ENCODE measurements around the gene GRAMD2B.
"Not testable (repeated sequence)": the region's sequence is repeated elsewhere in the genome, so short reads cannot be mapped to it uniquely, and the experiment has no call there.

The GRAMD2B gene

DNA sequence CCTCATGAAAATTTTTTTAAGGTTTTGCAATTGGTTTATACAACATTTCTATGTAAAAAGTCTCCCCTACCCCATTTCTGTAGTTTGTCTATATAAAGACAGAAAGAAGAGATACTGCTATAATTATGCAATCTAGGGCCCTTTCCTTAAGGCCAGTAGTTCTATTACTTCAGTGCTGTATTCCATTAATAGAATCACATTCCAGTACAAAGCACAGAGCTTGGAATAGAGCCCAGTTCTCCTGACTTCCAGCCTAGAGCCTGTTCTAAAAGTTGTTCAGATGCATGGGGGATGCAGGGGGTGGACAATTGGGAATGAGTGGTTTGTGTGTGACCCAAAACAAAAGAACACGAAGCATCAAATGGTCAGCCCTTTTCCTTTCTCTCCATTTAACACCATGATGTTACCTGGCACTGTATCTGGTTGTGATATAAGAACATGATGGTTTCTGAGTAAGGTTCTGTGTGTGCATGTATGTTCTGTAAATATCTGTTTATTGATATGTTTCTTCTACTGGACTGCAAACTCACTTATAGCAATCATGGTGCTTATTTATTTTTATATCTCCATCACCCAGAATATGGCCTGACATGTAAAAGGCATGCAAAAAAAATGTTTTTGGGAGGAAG, 8.2 kb upstream of the GRAMD2B start:
- no peak for FAIRE-seq

DNA sequence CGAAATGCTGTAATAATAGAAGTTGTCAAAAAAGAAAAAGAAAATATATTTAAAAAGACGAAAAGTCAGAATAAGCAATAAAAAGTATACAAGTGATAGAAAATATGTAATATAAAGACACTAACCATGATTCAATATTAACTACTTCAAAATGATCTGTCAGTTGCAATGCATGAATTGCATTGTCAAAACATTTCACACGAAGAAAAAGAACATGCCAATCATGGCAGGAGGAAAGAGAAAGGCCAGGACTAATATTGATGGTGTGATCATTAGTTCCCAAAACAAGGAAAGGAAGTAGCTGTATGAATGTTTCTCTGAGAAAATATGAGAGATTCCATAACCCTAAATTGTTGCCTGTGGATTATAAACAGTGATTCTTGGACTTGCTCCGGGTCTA, 7.4 kb upstream of the GRAMD2B start:
- no peak for FAIRE-seq

DNA sequence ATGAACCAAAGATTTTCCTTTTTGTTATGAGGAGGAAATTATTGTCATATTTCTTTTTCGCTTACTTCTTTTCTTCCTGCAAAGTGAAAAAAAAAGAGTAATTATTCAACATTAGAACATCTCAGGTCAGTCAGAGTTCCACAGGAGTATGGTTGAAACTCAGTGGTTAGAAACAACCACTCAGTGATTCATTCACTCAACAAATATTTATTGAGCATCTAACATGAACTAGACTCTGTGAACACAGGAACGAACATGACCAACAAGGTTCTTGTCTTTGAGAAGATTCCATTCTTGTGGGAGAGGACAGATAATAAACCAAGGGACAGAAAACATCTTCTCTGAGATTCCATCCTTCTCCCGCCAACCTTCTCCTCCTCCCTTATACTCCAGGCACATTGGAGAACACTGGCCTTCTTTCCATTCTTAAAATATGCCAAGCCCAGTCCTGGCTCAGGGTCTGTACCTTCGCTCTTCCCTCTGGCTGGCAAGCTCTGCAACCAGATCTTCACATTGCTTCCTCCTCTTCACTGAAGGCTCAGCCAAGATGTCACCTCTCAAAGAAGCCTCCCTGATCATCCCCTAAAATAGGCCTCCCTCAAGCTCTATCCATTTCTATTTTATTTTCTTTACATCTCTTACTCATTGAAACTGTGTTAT, 6.8 kb upstream of the GRAMD2B start:
- no peak for FAIRE-seq

DNA sequence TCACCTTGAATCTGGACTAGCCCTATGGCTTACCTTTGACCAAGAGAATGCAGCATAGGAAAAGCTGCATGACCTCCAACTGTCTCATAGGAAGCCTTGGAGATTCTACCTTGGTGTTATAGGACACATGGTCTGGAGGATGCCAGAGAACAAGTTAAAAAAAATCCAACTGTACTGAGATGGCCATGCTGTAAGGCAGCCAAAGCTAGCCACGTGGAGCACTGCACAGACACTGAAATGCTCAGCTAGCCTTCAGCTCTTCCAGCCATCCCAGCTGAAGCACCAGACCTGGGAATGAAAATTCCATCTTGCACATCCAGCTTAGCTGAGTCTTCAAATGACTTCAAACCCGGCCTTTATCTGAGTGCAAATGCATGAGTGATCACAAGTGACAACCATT, 6.0 kb upstream of the GRAMD2B start:
- FAIRE-seq: no peak

DNA sequence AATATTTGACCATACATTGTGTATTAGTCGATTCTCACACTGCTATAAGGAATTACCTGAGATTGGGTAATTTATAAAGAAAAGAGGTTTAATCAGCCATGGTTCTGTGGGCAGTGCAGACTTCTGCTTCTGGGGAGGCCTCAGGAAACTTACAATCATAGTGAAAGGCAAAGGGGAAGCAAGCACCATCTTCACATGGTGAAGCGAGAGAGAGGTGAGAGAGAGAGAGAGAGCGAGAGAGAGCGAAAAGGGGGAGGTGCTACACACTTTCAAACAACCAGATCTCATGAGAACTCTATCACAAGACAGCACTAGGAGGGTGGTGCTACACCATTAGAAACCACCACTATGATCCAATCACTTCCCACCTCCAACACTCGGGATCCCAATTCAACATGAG, 4.1 kb upstream of the GRAMD2B start:
- FAIRE-seq: no peak

DNA sequence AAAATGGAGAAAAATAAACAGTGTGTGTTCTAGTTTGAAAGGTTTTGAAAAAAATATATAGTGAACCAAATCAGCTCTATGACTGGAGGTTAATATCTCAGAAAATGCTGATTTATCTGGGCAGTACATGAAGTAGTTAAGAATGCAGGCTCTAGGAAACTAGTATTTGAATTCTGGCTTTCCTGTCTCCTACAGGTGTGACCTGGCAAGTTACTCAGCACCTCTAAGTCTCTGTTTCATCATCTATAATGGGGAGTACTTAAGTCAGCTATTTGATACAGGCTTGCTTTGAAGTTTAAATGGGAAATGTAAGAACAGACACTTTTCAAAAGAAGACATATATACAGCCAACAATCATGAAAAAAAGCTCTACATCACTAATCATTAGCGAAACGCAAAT, 5.2 kb downstream of the GRAMD2B start:
- no peak for FAIRE-seq

DNA sequence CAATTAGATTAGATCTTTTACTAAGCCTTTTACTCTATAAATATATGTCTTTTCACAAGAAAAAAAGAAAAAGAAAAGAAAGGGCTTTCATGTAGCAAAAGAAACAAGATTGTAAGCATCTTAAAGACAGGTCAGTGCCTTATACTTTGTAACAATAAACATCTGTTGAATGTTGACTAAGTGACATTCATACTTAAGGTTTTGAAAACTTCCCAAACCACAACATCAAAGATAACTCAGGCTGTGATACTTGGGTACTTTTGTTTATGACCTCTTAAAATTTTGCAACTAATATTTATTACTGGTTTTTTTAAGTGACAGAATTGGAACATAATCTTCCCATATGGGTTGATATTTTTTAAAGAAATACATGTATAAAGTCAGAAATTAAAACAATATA, 7.4 kb downstream of the GRAMD2B start:
- no peak for FAIRE-seq

DNA sequence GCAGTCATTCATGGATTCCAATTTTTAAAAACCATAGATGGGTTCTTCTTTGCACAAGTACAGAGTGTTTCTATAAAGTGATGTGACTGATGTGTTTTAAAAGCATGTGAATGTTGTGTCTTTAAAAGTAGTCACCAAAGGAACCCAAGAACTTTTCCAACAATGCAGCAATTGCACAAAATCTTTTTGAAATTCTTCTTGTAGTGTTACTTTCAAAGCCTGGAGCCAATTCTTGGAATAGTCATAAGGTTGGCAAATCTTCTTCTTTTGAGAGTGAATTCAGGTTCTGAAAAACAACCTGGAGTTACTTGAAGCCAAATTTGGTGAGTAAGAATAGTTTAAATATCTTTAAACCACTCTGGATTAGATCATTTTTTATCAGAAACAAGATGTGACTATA, 10.5 kb downstream of the GRAMD2B start:
- no peak for FAIRE-seq

DNA sequence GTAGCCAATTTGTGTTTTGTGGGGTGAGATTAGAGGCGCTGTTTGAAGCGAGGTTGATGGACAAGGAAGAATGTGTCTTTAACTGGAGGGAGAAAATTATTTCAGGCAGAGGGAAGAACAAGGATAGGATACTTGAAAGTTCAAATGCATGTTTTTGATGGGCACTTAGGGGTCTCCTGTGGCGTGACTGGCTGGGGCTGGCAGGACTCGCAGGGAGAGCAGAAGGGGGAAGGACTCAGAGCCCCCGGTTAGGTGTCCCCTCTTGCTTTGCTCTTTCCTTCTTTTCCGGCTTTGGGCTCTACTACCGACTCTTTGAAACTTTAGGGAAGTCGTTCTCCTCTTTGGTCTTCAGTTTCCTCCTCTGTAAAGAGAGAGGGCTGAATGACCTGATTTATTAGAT, 12.1 kb downstream of the GRAMD2B start:
- no peak for FAIRE-seq

DNA sequence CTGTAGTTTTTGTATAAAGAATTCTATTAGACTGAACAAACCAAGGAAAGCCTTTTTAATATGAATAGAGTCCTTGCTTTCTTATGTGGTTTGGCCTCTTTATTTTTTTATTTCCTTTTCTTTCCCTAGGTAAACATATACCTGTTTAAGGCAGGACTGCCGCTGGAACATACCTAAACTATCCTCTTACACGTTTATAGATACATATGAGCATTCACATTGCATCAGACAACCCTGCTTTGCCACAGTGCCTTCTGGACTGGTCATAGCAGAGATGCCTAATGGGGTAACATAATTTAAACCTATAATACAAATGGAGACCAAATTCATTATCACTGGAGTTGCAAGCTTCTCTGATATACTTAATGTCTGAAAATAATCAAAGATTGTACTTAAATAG, 12.5 kb downstream of the GRAMD2B start:
- no peak for FAIRE-seq

DNA sequence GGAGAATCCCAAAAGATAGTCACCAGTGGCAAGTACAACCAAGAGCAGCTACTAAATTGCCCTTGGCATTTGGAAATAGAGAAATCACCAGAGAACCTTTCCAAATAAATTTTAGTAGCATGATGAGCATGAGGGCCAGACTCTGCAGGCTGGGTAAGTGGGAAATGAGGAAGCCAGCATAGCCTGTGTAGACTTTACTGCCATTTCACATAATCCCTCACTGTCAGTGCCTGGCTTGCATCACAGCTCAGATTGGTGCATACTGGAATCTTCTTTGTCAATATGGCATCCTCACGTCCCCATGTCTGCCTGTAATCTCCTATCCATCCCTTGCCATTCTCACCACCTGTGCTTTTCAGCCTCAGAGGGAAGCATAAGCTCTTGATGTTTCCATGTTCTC, 14.5 kb downstream of the GRAMD2B start:
- FAIRE-seq: no peak

DNA sequence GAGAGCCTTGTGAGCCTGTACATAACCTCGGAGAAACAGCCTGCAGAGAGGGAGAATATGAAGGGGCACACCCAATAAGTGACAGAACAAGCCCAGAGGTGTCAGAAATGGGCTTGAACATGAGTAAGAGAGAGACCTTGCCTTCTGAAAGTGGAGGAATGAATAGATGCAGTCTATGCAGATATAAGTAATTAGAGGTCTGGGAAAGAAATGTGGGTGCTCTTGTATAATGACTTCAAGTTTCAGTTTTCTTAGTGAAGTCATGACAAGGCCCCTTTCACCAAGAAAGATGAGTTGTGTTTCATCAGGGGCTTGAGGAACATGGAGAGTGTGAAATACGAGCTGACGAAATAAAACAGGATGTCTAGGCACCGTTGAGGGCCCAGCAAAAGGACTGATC, 15.1 kb downstream of the GRAMD2B start:
- FAIRE-seq: no peak

DNA sequence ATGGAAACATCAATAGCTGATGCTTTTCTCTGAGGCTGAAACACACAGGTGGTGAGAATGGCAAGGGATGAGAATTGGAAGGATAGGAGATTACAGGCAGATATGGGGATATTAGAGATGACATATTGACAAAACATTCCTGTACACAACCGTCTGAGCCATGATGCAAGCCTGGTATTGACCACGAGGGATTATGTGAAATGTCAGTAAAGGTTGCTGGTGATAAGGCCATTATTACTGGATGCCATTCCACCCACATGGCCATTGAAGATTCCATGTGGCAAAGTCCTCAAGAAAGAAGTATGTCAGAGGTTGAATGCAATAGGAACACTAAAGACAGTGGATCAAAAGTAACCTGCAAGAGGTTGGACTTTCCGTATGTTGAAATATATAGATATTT, 15.7 kb downstream of the GRAMD2B start:
- no peak for FAIRE-seq

DNA sequence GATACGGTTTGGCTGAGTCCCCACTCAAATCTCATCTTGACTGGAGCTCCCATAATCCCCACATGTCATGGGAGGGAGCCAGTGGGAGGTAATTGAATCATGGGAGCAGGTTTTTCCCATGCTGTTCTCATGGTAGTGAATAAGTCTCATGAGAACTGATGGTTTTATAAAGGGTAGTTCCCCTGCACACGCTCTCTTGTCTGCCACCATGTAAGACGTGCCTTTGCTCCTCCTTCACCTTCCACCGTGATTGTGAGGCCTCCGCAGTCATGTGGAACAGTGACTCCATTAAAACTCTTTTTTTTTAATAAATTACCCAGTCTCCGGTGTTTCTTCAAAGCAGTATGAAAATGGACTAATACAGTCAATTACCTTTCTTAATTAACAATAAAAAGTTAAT, 16.5 kb downstream of the GRAMD2B start:
- FAIRE-seq: not testable (repeated sequence)

DNA sequence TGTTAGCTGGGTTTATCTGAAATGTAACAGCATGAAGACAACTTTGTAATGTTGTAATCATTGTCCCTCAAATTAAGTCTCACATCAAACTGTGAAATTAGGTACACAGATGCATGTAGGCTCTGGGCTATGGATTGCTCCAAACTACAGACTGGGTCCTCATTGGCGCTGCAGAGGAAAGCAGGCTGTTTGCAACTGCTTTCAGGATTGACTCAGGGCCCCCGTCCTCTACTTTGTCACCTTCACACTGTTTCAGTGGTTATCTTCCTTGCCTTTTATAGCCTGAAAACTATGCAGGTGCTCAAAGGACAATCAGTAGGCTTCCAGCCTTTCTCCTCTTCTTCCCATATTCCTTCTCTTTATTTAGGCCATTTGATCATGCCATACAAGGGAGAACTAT, 18.0 kb downstream of the GRAMD2B start:
- no peak for FAIRE-seq

DNA sequence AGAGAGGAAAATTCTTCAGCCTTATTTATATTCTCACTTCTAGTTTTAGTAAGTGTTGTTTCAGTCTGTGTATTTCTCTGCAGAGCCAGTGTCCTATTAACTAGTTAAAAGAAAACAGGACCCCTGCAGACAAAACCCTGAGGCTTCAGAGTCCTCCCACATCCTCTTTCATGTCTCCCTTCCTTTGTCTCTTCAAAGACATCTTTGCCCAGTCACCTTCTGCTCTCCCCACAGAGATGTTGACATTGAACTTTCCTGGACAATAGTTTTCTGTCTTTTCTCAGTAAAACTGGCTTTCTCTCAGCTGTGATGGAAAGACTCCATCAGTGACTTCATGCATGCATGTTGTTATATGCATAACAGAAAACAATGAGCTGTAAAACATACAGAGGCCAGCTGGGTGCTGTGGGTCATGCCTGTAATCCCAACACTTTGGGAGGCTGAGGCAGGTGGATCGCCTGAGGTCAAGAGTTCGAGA, 20.2 kb downstream of the GRAMD2B start:
- FAIRE-seq: no peak

DNA sequence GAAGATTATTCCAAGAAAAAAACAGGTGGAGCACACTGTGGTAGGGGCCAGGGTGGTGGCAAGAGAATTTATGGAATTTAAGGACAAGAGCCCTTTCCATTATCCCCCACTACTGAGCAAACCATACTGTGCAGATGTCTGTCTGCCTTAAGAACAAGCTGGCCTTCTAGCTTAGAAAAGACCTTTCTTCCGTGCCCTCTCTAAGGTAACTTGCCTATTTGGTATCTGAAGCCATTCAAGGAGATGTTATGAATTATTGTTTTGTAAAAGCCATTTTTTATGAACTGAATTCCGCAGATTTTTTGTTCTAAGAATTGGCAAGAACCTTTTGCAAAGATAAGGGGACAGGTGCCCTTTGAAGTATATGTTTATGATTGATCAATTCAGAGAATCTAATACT, 20.9 kb downstream of the GRAMD2B start:
- FAIRE-seq: no peak

DNA sequence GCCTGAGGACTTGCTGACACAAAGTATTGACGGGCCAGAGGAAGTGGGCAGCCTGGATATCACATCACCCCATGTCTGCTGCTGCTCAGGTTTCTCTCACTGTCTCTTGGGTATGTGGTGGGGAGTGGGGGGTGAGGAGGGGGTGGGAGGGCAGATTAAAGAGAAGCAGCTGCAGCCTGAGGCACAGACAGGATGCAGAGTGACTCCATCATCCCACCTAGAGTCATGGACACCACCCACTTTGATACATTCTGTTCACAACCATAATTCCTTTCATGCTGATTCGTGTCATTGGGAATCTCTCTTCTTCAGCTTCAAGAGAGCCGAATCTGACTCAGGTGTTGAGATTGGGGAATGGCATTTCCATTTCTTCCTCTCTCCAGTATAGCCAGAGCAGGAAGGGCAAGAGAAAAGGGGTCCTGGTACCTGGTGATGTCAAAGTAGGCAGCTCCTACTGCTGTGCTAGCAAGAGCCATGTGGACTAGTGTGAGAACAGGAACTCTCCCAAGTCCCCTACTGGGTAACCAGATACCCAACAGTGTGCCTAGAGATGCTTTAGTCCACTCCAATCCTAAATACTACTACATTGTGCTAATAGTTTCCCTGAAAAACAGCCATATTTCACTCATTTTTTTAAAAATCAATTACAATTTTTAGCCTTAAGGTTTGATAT, 22.4 kb downstream of the GRAMD2B start:
- no peak for FAIRE-seq

DNA sequence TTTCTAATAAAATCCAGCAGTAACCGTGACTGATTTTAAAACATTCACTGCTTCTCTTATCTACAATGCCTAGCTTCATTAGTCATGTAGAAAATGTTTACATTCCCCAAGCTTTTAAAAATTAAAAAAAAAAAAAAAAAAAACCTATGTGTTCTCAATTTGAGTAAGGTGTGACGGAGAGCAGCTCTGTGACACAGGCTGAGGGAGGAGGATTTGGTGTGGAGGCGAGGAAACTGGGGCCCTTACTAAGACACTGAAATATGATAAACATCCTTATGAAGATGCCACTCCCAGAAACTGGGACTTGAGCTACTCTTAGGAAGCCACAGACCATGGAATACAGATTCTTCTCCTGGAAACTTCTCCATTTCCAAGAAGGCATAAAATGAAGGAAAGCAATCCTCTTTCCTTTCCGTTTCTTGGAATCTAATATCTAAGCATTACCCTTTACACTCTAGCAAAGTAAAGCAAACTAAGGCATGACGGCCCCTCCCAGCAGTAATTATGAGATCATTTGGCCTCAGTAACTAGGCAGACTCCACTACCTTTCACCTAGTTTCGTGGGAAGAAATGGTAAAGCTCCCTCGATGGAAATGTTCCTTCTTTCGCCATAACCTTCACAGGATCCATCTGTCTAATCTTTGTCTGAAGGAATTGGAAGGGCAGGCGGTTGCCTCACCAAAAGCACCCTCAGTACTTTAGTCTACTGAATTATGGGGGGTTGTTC, 23.5 kb downstream of the GRAMD2B start:
- no peak for FAIRE-seq

DNA sequence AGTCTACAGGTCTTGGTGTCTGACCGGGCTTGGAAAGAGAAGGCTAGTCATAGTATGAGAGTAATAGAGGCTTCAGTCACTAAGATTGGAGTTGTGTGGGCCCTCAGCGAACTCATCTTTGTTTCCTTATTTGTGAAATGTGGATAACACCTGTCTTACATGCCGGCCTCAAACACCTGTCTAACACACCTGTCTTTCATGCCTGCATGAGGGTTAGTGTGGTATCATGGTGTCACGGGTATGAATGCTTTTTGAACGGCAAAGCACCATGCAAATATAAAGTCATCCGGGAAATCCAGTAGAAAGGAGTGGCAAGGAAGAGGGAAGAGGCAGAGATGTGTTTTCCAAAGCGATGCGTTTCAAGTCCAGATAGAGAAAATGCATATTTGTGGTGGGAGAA, 25.5 kb downstream of the GRAMD2B start:
- no peak for FAIRE-seq

DNA sequence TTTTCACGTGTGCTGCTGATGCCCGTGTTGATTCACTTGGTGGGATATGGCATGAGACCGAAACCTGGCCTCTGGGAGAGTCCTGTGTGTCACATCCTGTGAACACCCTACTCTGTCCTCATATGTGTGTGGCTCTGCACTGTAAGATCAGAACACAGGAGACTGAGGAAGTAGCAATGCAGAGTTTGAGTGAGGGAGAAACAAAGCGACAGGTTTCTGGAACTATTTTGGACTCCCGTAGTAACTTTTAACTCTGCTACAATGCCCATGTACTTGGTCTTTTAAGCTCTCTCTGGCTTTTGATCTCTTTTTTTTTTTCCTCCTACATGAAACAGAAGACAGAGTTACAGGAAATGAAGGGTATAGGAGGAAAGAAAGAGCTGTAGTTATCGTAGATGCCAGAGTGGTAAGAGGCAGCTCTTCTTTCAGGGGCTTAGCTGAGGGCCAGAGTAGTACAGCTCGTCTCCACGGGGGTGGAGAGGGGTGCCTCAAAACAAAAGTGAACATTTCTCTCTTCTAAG, 26.6 kb downstream of the GRAMD2B start:
- FAIRE-seq: no peak

DNA sequence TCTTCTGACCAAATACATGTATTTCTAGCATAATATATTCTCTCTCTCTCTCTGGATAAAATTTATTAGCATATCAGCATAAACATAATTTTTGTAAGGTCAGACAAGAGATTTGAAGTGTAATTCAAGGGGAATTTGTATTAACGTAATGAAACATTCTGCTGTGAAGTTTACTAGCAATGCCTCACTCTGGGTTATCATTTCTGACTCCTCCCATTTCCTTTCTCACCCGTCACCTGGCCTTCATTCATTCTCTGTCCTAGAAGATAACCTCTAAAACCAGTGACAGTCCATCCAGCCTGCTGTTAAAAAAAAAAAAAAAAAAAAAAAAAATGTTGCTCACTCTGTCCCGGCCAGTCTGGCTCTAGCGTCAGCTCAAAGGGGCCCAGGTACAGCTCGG, 27.1 kb downstream of the GRAMD2B start:
- no peak for FAIRE-seq

DNA sequence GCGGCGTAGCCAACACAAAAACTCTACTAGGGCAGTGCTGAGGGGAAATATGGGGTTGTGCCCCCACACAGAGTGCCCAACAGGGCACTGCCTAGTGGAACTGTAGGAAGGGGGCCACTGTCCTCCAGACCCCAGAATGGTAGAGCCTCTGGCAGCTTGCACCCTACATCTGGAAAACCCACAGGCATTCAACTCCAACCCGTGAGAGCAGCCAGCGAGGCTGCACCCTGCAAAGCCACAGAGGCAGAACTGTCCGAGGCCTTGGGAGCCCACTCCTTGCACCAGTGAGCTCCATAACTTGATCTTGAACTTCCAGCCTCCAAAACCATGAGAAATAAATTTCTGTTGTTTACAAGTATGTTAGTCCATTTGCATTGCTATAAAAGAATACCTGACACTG, 27.7 kb downstream of the GRAMD2B start:
- FAIRE-seq: no peak

Data from colon (tissue), 2 donors.